Mucosa of stomach (tissue), 1 donor: ENCODE results near the gene LARGE1.
A peak's percentile ranks its signal among the peaks of the same experiment; 100 is the strongest.

Source experiments
- H3K27me3 ChIP-seq: one replicate; pipeline ENCODE4 v1.7.0; 2013; ENCODE audit warnings: mild to moderate bottlenecking, low read length; ENCODE audit not compliant: control insufficient read depth, insufficient read depth
- H3K36me3 ChIP-seq: one replicate; pipeline ENCODE4 v1.7.0; 2013; ENCODE audit warnings: low read length; ENCODE audit not compliant: control insufficient read depth, insufficient read depth
- H3K4me1 ChIP-seq: one replicate; pipeline ENCODE4 v1.7.0; 2013; ENCODE audit warnings: mild to moderate bottlenecking, low read length; ENCODE audit not compliant: control insufficient read depth, insufficient read depth
- H3K4me3 ChIP-seq: one replicate; pipeline ENCODE4 v1.7.0; 2013; ENCODE audit warnings: low read length
- H3K9ac ChIP-seq: one replicate; pipeline ENCODE4 v1.7.0; 2013; ENCODE audit warnings: mild to moderate bottlenecking, low read length, moderate library complexity
- H3K9me3 ChIP-seq: one replicate; pipeline ENCODE4 v1.7.0; 2013; ENCODE audit warnings: mild to moderate bottlenecking, low read length, moderate library complexity; ENCODE audit not compliant: control insufficient read depth
- donor health status: Pancreatic carcinoma.

Gene LARGE1

DNA sequence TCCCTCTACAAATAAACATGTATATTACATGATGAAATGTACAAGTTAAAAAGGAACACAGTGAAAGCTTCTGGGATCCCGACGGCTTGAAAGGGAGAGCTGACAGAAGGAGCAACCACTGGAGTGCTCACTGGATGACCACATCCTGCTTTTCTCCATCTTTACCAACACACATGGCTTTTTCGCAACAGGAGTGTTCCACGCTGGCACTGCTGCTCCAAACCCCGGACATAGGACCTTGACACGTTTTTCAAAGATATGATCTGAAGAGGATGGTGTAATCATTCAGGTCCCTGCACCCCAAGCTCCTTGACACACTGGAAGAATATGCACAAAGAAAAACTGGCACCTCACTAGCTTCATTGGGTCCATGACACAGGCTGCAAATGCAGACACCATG is 121.9 kb downstream of the LARGE1 start:
- Histone ChIP-seq H3K36me3 (no peaks in the 10 kb centered on the region), H3K4me1 (no peaks in the 10 kb centered on the region), H3K4me3 (no peak overlapping the region), H3K9me3 (no peaks in the 10 kb centered on the region), H3K27me3 (no peaks in the 10 kb centered on the region), H3K9ac (no peak overlapping the region)

DNA sequence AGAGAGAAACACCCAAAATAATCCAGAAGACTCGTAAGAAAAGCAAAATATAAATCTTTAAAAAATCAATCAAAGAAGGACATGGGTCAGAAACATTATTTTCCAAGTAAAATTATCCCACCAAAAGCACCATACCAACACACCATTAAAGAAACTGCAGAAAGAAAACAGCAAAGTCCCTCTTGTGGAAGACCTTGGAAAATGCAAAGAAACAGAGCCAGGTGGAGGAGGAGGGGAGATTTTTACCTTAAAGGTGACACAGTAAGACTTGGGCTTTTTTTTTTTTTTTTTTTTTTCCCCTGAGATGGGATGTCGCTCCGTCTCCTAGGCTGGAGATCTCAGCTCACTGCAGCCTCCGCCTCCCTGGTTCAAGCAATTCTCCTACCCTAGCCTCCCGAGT is 123.8 kb downstream of the LARGE1 start:
- Histone ChIP-seq H3K4me3 (no peak overlapping the region), H3K4me1 (no peaks in the 10 kb centered on the region), H3K9me3 (no peaks in the 10 kb centered on the region), H3K36me3 (no peaks in the 10 kb centered on the region), H3K9ac (no peak overlapping the region), H3K27me3 (no peaks in the 10 kb centered on the region)

DNA sequence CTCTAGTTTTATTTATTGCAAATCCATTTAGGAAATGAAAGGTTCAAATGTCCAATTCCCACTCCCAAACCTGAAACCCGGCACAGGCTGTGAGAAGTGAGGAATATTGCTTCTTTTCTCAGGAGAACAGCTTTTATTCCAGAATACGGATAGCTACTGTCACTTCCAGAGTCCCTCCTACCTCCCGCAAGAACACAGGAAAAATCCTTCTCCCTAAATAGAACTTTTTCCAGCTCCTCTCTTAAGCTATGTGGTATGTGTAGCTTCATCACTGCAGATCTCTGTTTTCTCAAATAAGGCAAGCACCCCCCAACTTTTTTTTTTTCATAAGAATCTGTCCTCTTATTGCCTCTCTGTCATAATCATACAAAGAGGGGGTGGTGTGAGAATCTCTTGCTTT is 126.8 kb downstream of the LARGE1 start:
- no peak overlapping the region for H3K4me3 ChIP-seq
- H3K27me3 ChIP-seq, result no peaks in the 10 kb centered on the region
- H3K9ac ChIP-seq, result peak overlapping the region; percentile 23
- no peaks in the 10 kb centered on the region for H3K36me3 ChIP-seq
- H3K4me1 ChIP-seq, result no peaks in the 10 kb centered on the region
- H3K9me3 ChIP-seq, result no peaks in the 10 kb centered on the region

DNA sequence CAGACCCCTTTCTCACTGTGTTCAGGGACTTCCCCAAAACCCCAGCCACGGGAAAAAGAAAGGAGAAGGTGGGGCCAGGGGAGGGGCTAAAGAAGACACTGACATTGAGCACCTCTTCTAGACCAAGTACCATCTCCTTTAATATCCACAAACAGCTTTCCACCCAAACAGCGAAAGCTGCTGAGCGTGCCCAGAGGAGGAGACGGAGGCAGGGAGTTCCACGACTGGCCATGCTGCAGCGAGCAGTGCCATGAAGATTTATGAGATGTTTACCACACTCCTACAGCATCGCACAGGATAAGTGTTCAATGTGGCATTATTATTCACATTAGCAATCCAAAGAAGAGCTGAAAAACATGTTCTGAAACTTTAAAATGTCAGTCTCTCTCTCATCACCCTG is 127.4 kb downstream of the LARGE1 start:
- no peaks in the 10 kb centered on the region for H3K9me3 ChIP-seq
- H3K4me3 ChIP-seq, result no peak overlapping the region
- no peak overlapping the region for H3K9ac ChIP-seq

DNA sequence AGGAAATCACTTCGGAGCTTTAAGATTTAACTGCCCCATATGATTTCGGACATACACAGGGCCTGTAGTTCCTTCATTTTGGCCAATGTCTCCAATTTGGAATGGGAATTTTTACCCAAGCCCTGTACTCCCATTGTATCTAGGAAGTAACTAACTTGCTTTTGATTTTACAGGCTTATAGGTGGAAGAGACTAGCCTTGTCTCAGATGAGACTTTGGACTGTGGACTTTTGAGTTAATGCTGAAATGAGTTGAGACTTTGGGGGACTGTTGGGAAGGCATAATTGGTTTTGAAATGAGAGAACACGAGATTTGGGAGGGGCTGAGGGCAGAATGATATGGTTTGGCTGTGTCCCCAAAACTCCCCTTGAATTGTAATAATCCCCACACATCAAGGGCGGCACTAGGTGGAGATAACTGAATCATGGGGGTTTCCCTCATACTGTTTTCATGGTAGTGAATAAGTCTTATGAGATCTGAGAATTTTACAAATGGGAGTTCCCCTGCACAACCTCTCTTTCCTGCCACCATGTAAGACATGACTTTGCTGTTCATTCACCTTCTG is 130.5 kb downstream of the LARGE1 start:
- peaks cover 6% of the 10 kb centered on the region for H3K4me1 ChIP-seq
- H3K9me3 ChIP-seq, result no peaks in the 10 kb centered on the region
- H3K9ac ChIP-seq, result no peak overlapping the region
- H3K27me3 ChIP-seq, result no peaks in the 10 kb centered on the region
- H3K4me3 ChIP-seq, result no peak overlapping the region
- H3K36me3 ChIP-seq, result no peaks in the 10 kb centered on the region

More for the DNA sequence above, 127.4 kb downstream of the LARGE1 start:
- Histone ChIP-seq H3K36me3 (no peaks in the 10 kb centered on the region), H3K4me1 (no peaks in the 10 kb centered on the region), H3K27me3 (no peaks in the 10 kb centered on the region)

DNA sequence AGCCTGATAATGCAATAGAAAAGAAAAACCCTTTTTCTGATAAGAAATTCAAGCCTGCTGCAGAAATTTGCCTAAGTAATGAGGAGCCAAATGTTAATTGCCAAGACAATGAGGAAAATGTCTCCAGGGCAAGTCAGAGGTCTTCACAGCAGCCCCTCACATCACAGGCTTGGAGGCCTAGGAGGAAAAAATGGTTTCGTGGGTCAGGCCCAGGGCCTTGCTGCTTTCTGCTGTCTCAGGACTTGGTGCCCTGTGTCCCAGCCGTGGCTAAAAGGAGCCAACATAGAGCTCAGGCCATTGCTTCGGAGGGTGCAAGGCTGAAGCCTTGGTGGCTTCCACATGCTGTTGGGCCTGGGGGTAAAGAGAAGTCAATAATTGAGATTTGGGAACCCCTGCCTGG is 131.3 kb downstream of the LARGE1 start:
- H3K9ac ChIP-seq, result no peak overlapping the region
- no peaks in the 10 kb centered on the region for H3K9me3 ChIP-seq
- no peaks in the 10 kb centered on the region for H3K36me3 ChIP-seq
- peaks cover 6% of the 10 kb centered on the region for H3K4me1 ChIP-seq
- no peak overlapping the region for H3K4me3 ChIP-seq
- no peaks in the 10 kb centered on the region for H3K27me3 ChIP-seq

DNA sequence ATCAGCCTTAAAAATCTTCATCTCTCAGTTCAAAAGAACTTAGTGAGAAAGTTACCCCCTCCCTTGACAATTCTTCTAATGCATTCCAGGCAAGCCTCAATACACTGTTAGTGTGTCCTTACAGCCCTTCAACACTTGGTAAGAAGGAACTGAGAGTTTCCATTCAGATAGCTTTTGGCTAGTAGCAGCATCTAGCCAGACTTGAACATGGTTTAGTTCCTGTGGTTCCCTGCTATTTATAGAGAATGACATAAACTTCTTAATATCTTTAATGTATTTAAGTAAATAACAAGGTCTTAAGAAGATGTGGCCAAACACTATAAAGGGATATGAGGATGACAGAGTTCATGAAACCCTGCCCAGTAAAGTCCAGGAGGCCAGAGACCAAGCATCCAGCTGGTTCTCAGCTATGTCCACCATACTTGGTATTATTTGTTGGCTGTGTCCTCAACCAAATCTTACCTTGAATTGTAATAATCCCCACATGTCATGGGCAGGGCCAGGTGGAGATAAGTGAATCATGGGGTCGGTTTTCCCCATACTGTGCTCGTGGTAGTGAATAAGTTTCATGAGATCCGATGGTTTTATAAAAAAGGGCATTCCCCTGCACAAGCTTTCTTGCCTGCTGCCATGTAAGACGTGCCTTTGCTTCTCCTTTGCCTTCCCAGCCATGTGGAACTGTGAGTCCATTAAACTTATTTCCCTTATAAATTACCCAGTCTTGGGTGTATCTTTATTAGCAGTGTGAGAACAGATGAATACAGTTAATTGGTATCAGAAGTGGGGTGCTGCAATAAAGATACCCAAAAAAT is 132.4 kb downstream of the LARGE1 start:
- no peak overlapping the region for H3K9ac ChIP-seq
- no peaks in the 10 kb centered on the region for H3K27me3 ChIP-seq
- H3K9me3 ChIP-seq, result no peaks in the 10 kb centered on the region
- no peaks in the 10 kb centered on the region for H3K36me3 ChIP-seq
- H3K4me1 ChIP-seq, result peaks cover 6% of the 10 kb centered on the region
- H3K4me3 ChIP-seq, result no peak overlapping the region

DNA sequence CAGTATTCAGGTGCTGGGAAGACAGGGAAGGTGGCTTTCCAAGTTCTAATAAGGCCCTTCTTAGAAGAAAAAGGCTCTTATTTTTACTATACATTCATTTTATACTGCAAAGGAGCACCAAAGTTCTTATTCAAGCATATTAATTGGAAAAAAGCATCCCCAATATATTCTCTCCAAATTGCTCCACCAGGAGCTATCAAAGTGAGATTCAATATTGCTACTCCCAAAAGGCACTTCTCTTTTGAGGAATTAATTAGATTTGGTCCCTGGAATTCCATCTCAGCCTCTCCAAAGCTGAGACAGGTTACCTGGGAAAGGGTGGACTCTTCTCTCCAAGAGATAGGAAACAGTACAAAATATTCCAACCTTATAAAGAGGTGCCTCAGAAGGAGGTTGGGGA is 134.1 kb downstream of the LARGE1 start:
- no peaks in the 10 kb centered on the region for H3K27me3 ChIP-seq
- no peak overlapping the region for H3K9ac ChIP-seq
- H3K9me3 ChIP-seq, result no peaks in the 10 kb centered on the region
- no peaks in the 10 kb centered on the region for H3K36me3 ChIP-seq
- H3K4me1 ChIP-seq, result peaks cover 14% of the 10 kb centered on the region
- no peak overlapping the region for H3K4me3 ChIP-seq

DNA sequence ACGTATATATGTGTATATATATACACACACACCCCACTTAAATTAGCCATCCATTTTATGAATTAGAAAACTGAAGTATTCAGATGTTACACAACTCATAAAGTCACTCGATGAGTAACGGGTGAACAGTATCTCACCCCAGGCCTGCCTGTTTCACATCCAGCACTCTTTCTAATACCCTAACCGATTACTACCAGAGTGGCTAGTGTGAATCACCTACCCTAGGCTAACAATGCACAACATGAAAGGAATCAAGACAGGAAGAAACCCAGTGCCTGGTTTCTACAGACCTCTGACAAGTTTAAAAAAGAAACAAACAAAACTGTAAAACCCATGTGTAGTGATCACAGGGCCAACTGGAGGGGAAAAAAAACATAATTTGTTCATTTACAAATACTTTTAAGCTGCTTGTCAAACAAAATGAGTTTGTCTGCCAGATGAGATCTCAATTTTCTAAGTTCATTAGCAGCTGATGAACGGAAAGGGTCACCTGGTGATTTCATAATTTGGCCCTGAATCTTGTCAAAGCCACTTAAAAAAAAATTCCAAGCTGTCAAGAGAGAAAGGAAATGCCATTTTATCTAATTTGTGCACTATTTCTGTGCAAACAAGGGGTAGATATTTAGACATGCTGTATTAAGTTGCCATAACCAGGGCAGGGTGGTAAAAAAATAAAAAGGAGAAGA is 134.8 kb downstream of the LARGE1 start:
- no peaks in the 10 kb centered on the region for H3K27me3 ChIP-seq
- H3K4me3 ChIP-seq, result no peak overlapping the region
- H3K4me1 ChIP-seq, result peaks cover 21% of the 10 kb centered on the region
- H3K36me3 ChIP-seq, result no peaks in the 10 kb centered on the region
- no peaks in the 10 kb centered on the region for H3K9me3 ChIP-seq
- no peak overlapping the region for H3K9ac ChIP-seq

DNA sequence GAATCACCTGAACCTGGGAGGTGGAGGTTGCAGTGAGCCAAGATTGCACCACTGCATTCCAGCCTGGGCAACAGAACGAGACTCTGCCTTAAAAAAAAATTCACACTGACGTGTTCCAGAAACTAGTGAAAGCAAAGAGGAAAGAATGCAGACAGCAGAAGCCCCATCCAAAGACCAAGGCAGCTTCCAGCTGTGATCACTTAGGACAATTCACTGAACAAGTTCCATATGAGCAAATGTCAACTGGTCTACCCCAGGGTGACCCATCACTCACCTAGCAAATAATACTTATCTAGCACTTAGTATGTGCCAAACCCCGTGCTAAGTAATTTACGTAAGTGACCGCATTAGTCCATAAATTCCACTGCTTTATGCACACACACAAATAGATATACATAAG is 138.9 kb downstream of the LARGE1 start:
- H3K4me1 ChIP-seq, result peaks cover 43% of the 10 kb centered on the region
- no peaks in the 10 kb centered on the region for H3K27me3 ChIP-seq
- H3K9me3 ChIP-seq, result no peaks in the 10 kb centered on the region
- H3K4me3 ChIP-seq, result no peak overlapping the region
- no peak overlapping the region for H3K9ac ChIP-seq
- H3K36me3 ChIP-seq, result no peaks in the 10 kb centered on the region

DNA sequence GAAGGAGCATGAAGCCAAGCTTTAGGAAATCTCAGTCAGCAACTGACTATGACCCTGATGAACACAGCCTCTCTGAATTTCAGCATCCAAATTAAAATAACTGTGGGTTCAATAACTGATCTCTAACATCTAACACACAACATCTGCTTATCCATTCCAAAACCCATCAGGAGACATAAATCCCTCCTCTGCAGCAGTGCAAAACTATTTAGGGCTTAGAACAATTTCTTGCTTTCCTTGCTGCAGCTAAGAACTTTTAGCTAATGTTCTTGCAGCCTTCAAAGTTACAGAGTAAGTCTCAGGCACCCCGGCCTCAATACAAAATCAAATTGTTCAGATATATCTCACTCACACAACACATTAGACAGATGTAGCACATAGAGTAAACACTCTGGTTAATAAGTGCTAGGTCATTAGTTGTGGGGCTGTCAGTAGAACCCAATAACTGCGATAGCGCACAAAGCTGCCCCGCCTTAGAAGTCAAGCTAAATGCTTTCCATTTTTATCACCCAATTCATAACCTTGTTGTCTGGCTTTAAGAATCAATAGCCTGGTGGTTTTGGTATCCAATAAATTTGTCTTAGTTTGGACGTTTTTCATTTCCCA is 139.6 kb downstream of the LARGE1 start:
- Histone ChIP-seq H3K9me3 (no peaks in the 10 kb centered on the region), H3K36me3 (no peaks in the 10 kb centered on the region), H3K4me3 (no peak overlapping the region), H3K27me3 (no peaks in the 10 kb centered on the region), H3K4me1 (peaks cover 42% of the 10 kb centered on the region), H3K9ac (no peak overlapping the region)

DNA sequence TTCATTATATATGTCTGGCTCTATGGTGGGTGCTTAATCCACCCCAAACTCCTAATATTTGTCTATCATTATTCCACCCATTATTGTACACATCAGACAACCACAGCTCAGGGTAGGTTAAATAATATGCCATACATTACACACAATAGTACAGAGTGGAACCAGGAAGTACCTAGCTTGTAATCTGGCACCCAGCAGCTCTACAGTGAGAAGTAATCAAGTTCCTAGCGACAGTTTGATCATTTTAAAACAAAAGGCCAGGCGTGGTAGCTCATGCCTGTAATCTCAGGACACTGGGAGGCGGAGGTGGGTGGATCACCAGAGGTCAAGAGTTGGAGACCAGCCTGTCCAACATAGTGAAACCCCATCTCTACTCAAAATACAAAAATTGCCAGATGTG is 141.0 kb downstream of the LARGE1 start:
- peaks cover 37% of the 10 kb centered on the region for H3K4me1 ChIP-seq
- H3K9me3 ChIP-seq, result no peaks in the 10 kb centered on the region
- H3K9ac ChIP-seq, result no peak overlapping the region
- no peaks in the 10 kb centered on the region for H3K36me3 ChIP-seq
- H3K27me3 ChIP-seq, result no peaks in the 10 kb centered on the region
- H3K4me3 ChIP-seq, result no peak overlapping the region
